CD4-positive, alpha-beta T cell (primary cell): ENCODE measurements around the gene KCNK15. TPM values are rescaled to one million over a fixed set of nuclear protein-coding genes. Genes with fewer than 3 reads are reported as not detected.

Experiments used
- ATAC-seq: fragments of 200-7000 bp; cut with Tn5 transposase; one replicate; pipeline ENCODE4 v1.10.0; 2022; ENCODE audit warnings: mild to moderate bottlenecking; ENCODE audit not compliant: poor library complexity
- CTCF ChIA-PET: fragments of 350-600 bp; sonication (Branson Sonifier 250); formaldehyde crosslinking; loops from one replicate; lab custom pipeline; 2021; ENCODE audit warnings: antibody characterized with exemption, inconsistent platforms; lab: Charles Lee
- POLR2A ChIA-PET: fragments of 350-600 bp; sonication (Branson Sonifier 250); formaldehyde crosslinking; loops from one replicate; lab custom pipeline; 2021; ENCODE audit warnings: antibody characterized with exemption, inconsistent platforms; lab: Charles Lee
- DNase-seq, 14 experiments: peaks; one replicate each; pipeline ENCODE4 v3.0.0-alpha.2; 2013 to 2020; ENCODE audit warnings: mixed read lengths in 2 of 14
- H3K27ac ChIP-seq, 2 donors: one replicate each; pipeline versions ENCODE4 v1.5.1 to v1.7.0; 2013; ENCODE audit warnings: low read length in 2 of 2, low read depth in 1 of 2, mild to moderate bottlenecking in 1 of 2
- H3K27me3 ChIP-seq, 2 experiments: 1 replicate in 1 of 2; 2 replicates in 1 of 2; pipeline versions ENCODE4 v1.6.1 to v1.7.0; 2013; ENCODE audit warnings: low read length in 2 of 2, control low read depth in 1 of 2, mild to moderate bottlenecking in 1 of 2, moderate library complexity in 1 of 2; ENCODE audit not compliant: insufficient read depth in 2 of 2, control insufficient read depth in 1 of 2
- H3K36me3 ChIP-seq: one replicate; pipeline ENCODE4 v1.6.1; 2013; ENCODE audit warnings: low read length, control low read depth; ENCODE audit not compliant: insufficient read depth
- H3K4me1 ChIP-seq: one replicate; pipeline ENCODE4 v1.6.1; 2013; ENCODE audit warnings: low read length, control low read depth; ENCODE audit not compliant: insufficient read depth
- H3K4me3 ChIP-seq: one replicate; pipeline ENCODE4 v1.5.1; 2013; ENCODE audit warnings: mild to moderate bottlenecking, low read length, moderate library complexity
- H3K9me3 ChIP-seq, 2 experiments: 1 replicate in 1 of 2; 2 replicates in 1 of 2; pipeline versions ENCODE4 v1.6.1 to v1.7.0; 2013; ENCODE audit warnings: low read length in 2 of 2, mild to moderate bottlenecking in 2 of 2, control low read depth in 1 of 2, moderate library complexity in 1 of 2; ENCODE audit not compliant: control insufficient read depth in 1 of 2, insufficient read depth in 1 of 2
- H3K27ac Mint-ChIP-seq: one replicate; pipeline ENCODE4 v1.8.0; 2020; ENCODE audit warnings: mixed read lengths
- H3K27me3 Mint-ChIP-seq: one replicate; pipeline ENCODE4 v1.8.0; 2021; ENCODE audit warnings: mixed read lengths
- H3K36me3 Mint-ChIP-seq: one replicate; pipeline ENCODE4 v1.8.0; 2021; ENCODE audit warnings: low read depth, mixed read lengths
- H3K4me1 Mint-ChIP-seq: one replicate; pipeline ENCODE4 v1.8.0; 2021; ENCODE audit warnings: low read depth, mixed read lengths
- H3K4me3 Mint-ChIP-seq: one replicate; pipeline ENCODE4 v1.8.0; 2020; ENCODE audit warnings: mild to moderate bottlenecking, mixed read lengths
- H3K9me3 Mint-ChIP-seq: one replicate; pipeline ENCODE4 v1.8.0; 2020; ENCODE audit warnings: mixed read lengths
- CTCF ChIP-seq: fragments of 200-600 bp; IDR thresholded peaks from one replicate; pipeline ENCODE4 v1.8.0; 2022; ENCODE audit warnings: antibody characterized with exemption, mild to moderate bottlenecking
- intact Hi-C, 2 experiments: fragments of 100-400 bp; cut with DNase I in 1 of 2; cut with micrococcal nuclease in 1 of 2; formaldehyde crosslinking; loops; one replicate each; pipeline versions ENCODE4 v1.15.1 to v1.9.0; 2023 to 2025; cut with DNase I, micrococcal nuclease
- total RNA-seq, 174 experiments: library from RNA in 2 of 174; stranded (reverse) in 2 of 174; gene quantifications; one replicate each; pipeline ENCODE4 v1.2.3 and lab custom pipeline; 2021 to 2026

Gene KCNK15
- total RNA-seq, 2 experiments from 2014 or later: not detected

DNA sequence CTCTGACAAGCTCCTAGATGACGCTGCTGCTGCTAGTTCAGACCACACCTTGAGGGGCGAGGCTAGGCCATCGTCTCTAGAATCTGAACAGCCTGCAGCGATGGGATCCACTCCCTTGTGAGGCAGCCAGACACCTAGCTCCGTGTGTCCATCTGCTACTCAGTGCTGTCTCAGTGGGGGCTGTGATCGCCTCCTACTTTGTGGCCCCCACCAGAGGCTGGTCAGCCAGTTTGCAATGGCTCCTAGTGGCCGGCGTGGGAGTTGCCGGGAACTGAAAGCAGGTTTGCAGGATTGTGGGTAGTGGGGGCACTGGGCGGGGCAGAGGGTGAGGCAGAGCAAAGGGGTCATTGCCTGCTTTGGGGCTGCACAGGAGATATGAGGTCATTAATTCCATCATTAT, 27.7 kb upstream of the KCNK15 start:
- Mint-ChIP-seq H3K27ac (no peak overlapping the region), H3K4me3 (no peak overlapping the region), H3K9me3 (no peaks in the 10 kb centered on the region), H3K36me3 (no peaks in the 10 kb centered on the region), H3K27me3 (no peaks in the 10 kb centered on the region), H3K4me1 (no peaks in the 10 kb centered on the region)
- H3K27me3 ChIP-seq: no peaks in the 10 kb centered on the region
- ATAC-seq (no peak), DNase-seq (no peak)
- H3K4me3 ChIP-seq: no peak overlapping the region
- no peak overlapping the region for H3K27ac ChIP-seq
- ChIA-PET POLR2A (no interaction called here), CTCF (no interaction called here)
- no peaks in the 10 kb centered on the region for H3K9me3 ChIP-seq
- no peaks in the 10 kb centered on the region for H3K36me3 ChIP-seq
- peaks cover 6% of the 10 kb centered on the region for H3K4me1 ChIP-seq
- TF ChIP-seq CTCF: no peak
- intact Hi-C loops: no loop called here

DNA sequence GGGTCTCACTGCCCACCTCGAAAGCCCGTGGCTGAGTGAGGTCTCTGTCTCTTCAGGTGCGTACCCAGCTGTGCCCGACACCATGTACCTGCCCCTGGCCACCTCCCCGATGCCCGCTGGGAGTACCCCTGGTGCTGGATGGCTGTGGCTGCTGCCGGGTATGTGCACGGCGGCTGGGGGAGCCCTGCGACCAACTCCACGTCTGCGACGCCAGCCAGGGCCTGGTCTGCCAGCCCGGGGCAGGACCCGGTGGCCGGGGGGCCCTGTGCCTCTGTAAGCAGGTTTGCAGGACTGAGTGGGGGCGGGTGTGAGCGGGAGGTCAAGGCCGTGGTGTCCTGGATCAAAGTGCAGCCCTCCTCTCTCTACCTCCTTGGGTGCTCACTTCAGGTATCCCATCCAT, 25.8 kb upstream of the KCNK15 start:
- Mint-ChIP-seq H3K4me3 (no peak overlapping the region), H3K4me1 (no peaks in the 10 kb centered on the region), H3K36me3 (no peaks in the 10 kb centered on the region), H3K9me3 (no peaks in the 10 kb centered on the region), H3K27me3 (no peaks in the 10 kb centered on the region), H3K27ac (no peak overlapping the region)
- Histone ChIP-seq H3K36me3 (no peaks in the 10 kb centered on the region), H3K4me1 (peaks cover under 1% of the 10 kb centered on the region), H3K4me3 (no peak overlapping the region), H3K9me3 (no peaks in the 10 kb centered on the region), H3K27me3 (no peaks in the 10 kb centered on the region), H3K27ac (no peak overlapping the region)
- no peak for DNase-seq
- intact Hi-C loops: loop anchor here in 1 of 2 experiments (5.0 kb wide), 1 partner anchor 847 kb away; no protein-coding TSS in a partner anchor
- POLR2A ChIA-PET: no interaction called here
- CTCF ChIA-PET: no interaction called here
- no peak for TF ChIP-seq CTCF
- no peak for ATAC-seq

GRCh38 chr20:44720621-44720996, 25.1 kb upstream of the KCNK15 start:
- Histone ChIP-seq H3K27me3 (no peaks in the 10 kb centered on the region), H3K4me3 (no peak overlapping the region), H3K36me3 (no peaks in the 10 kb centered on the region), H3K4me1 (no peaks in the 10 kb centered on the region), H3K9me3 (no peaks in the 10 kb centered on the region), H3K27ac (no peak overlapping the region)
- DNase-seq (no peak), ATAC-seq (no peak)
- Mint-ChIP-seq H3K27ac (no peak overlapping the region), H3K9me3 (no peaks in the 10 kb centered on the region), H3K36me3 (no peaks in the 10 kb centered on the region), H3K4me1 (no peaks in the 10 kb centered on the region), H3K4me3 (no peak overlapping the region), H3K27me3 (no peaks in the 10 kb centered on the region)
- intact Hi-C loops: loop anchor here in 1 of 2 experiments (5.0 kb wide), 1 partner anchor 847 kb away; no protein-coding TSS in a partner anchor
- POLR2A ChIA-PET: no interaction called here
- TF ChIP-seq CTCF: no peak
- CTCF ChIA-PET: no interaction called here
